ENCODE results near the gene MCUB. TPM values are rescaled to one million over a fixed set of nuclear protein-coding genes. Genes with fewer than 3 reads are reported as not detected.
"Not testable (repeated sequence)": the region's sequence is repeated elsewhere in the genome, so short reads cannot be mapped to it uniquely, and the experiment has no call there.

The MCUB gene
- total RNA-seq, 1 experiment from 2014 or later = 14.8 TPM

DNA sequence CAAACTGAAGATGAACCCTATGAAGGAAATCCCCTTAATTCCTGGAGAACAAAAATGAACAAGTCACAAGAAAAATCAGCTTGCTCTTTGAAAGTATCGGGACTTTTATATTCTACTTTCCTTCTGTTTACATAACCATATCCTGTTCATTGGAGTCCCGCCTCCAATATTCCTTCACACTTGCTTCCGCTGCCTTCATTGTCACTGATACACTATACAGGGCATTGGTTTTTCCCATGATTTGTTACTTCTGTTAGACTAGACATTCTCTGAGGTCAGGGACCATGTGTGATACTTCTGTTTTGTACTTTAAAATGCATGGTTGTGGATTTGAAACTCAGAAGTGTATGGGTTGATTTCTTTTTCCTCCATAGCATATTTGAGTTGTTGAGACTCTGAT is 18.8 kb downstream of the MCUB start:
- H2BK20ac ChIP-seq (ENCODE audit: low read depth, low read length, poor library complexity, severe bottlenecking) = no peak overlapping the region
- H3T11ph ChIP-seq (ENCODE audit: low read length) = no peak overlapping the region
- H3K14ac ChIP-seq (ENCODE audit: insufficient read depth, low read length) = no peak overlapping the region
- H3K4me2 ChIP-seq (ENCODE audit: insufficient read depth, insufficient read length, low read length) = no peak overlapping the region
- H3K79me2 ChIP-seq (ENCODE audit: insufficient read depth, low read length) = no peaks in the 10 kb centered on the region
- H2BK15ac ChIP-seq (ENCODE audit: low read depth, low read length) = no peak overlapping the region
- no peak overlapping the region for H3K23ac ChIP-seq (ENCODE audit: insufficient read length, low read depth, low read length)
- H2AK5ac ChIP-seq (ENCODE audit: insufficient read length, low read length) = no peak overlapping the region
- Mint-ChIP-seq H3K27ac (no peak overlapping the region; a peak in 2 of 7 replicates), H3K36me3 (ENCODE audit: insufficient read depth in 1 of 3, low read depth in 3 of 3) (peaks cover 6 to 13% (median 10%) of the 10 kb centered on the region in 3 experiments), H3K27me3 (ENCODE audit: low read depth) (no peaks in the 10 kb centered on the region), H3K4me3 (no peak overlapping the region), H3K9me3 (peaks cover 18 to 22% of the 10 kb centered on the region in 2 experiments), H3K4me1 (no peaks in the 10 kb centered on the region)
- no peaks in the 10 kb centered on the region for H3K9me3 ChIP-seq (ENCODE audit: control insufficient read depth, low read depth, low read length)
- no CpG with 5 or more reads among the region's 3 CpGs for WGBS (ENCODE audit: extremely low coverage, insufficient read length, low lambda C conversion rate)
- H3K27me3 ChIP-seq (ENCODE audit: insufficient read depth, low read length) = no peaks in the 10 kb centered on the region
- H2BK12ac ChIP-seq (ENCODE audit: insufficient read length, low read depth, low read length) = no peak overlapping the region
- no peak overlapping the region for H3K9ac ChIP-seq (ENCODE audit: extremely low read depth, insufficient read length, low read length)
- H3K56ac ChIP-seq (ENCODE audit: insufficient read length, low read depth, low read length) = no peak overlapping the region
- H2BK5ac ChIP-seq (ENCODE audit: insufficient read length, low read length) = no peak overlapping the region
- H3K23me2 ChIP-seq (ENCODE audit: insufficient read length, low read depth, low read length, poor library complexity, severe bottlenecking) = no peaks in the 10 kb centered on the region
- H3K4ac ChIP-seq (ENCODE audit: low read depth, low read length) = no peak overlapping the region
- H3K79me1 ChIP-seq (ENCODE audit: insufficient read depth, low read depth, low read length, poor library complexity, severe bottlenecking) = no peaks in the 10 kb centered on the region
- DNase-seq = no peak
- H3K18ac ChIP-seq (ENCODE audit: insufficient read length, low read depth, low read length) = no peak overlapping the region
- H3K27ac ChIP-seq (ENCODE audit: insufficient read length, low read depth, low read length) = no peak overlapping the region
- no peak overlapping the region for H2AFZ ChIP-seq (ENCODE audit: low read length)
- H4K5ac ChIP-seq (ENCODE audit: insufficient read length, low read depth, low read length) = no peak overlapping the region
- H4K20me1 ChIP-seq (ENCODE audit: control insufficient read depth, insufficient read depth, insufficient read length) = no peaks in the 10 kb centered on the region
- H4K91ac ChIP-seq (ENCODE audit: insufficient read length, low read depth, low read length) = no peak overlapping the region
- no peak overlapping the region for H2BK120ac ChIP-seq (ENCODE audit: low read depth, low read length, poor library complexity, severe bottlenecking)
- no peak overlapping the region for H4K8ac ChIP-seq (replicated peaks; ENCODE audit: insufficient read length, low read depth, low read length)
- TF ChIP-seq, protein P1, sequence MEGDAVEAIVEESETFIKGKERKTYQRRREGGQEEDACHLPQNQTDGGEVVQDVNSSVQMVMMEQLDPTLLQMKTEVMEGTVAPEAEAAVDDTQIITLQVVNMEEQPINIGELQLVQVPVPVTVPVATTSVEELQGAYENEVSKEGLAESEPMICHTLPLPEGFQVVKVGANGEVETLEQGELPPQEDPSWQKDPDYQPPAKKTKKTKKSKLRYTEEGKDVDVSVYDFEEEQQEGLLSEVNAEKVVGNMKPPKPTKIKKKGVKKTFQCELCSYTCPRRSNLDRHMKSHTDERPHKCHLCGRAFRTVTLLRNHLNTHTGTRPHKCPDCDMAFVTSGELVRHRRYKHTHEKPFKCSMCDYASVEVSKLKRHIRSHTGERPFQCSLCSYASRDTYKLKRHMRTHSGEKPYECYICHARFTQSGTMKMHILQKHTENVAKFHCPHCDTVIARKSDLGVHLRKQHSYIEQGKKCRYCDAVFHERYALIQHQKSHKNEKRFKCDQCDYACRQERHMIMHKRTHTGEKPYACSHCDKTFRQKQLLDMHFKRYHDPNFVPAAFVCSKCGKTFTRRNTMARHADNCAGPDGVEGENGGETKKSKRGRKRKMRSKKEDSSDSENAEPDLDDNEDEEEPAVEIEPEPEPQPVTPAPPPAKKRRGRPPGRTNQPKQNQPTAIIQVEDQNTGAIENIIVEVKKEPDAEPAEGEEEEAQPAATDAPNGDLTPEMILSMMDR (conservative IDR thresholded peaks at IDR 0.05) = no peak
- H3K4me1 ChIP-seq (ENCODE audit: insufficient read depth, low read length) = no peaks in the 10 kb centered on the region

DNA sequence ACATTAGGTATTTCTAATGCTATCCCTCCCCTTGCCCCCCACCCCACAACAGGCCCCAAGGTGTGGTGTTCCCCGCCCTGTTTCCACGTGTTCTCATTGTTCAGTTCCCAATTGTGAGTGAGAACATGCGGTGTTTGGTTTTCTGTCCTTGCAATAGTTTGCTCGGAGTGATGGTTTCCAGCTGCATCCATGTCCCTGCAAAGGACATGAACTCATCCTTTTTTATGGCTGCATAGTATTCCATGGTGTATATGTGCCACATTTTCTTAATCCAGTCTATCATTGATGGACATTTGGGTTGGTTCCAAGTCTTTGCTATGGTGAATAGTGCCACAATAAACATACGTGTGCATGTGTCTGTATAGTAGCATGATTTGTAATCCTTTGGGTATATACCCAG is 20.0 kb downstream of the MCUB start:
- not testable (repeated sequence) for H3K23ac ChIP-seq (ENCODE audit: insufficient read length, low read depth, low read length); H3K23me2 ChIP-seq (ENCODE audit: insufficient read length, low read depth, low read length, poor library complexity, severe bottlenecking); H4K8ac ChIP-seq (replicated peaks; ENCODE audit: insufficient read length, low read depth, low read length); H3K27me3 ChIP-seq (ENCODE audit: insufficient read depth, low read length); H2AK5ac ChIP-seq (ENCODE audit: insufficient read length, low read length); H3K79me1 ChIP-seq (ENCODE audit: insufficient read depth, low read depth, low read length, poor library complexity, severe bottlenecking); H4K5ac ChIP-seq (ENCODE audit: insufficient read length, low read depth, low read length); H2AFZ ChIP-seq (ENCODE audit: low read length); H3K27ac Mint-ChIP-seq; H3K27me3 Mint-ChIP-seq (ENCODE audit: low read depth); H2BK20ac ChIP-seq (ENCODE audit: low read depth, low read length, poor library complexity, severe bottlenecking); H3K4me3 Mint-ChIP-seq; H2BK5ac ChIP-seq (ENCODE audit: insufficient read length, low read length); H2BK15ac ChIP-seq (ENCODE audit: low read depth, low read length); H4K20me1 ChIP-seq (ENCODE audit: control insufficient read depth, insufficient read depth, insufficient read length); H3K4me1 Mint-ChIP-seq; H3K9me3 ChIP-seq (ENCODE audit: control insufficient read depth, low read depth, low read length); DNase-seq; H2BK120ac ChIP-seq (ENCODE audit: low read depth, low read length, poor library complexity, severe bottlenecking); H3K27ac ChIP-seq (ENCODE audit: insufficient read length, low read depth, low read length); H3K18ac ChIP-seq (ENCODE audit: insufficient read length, low read depth, low read length); H2BK12ac ChIP-seq (ENCODE audit: insufficient read length, low read depth, low read length); H4K91ac ChIP-seq (ENCODE audit: insufficient read length, low read depth, low read length); H3K9ac ChIP-seq (ENCODE audit: extremely low read depth, insufficient read length, low read length); H3K4me1 ChIP-seq (ENCODE audit: insufficient read depth, low read length); H3T11ph ChIP-seq (ENCODE audit: low read length); H3K14ac ChIP-seq (ENCODE audit: insufficient read depth, low read length); H3K56ac ChIP-seq (ENCODE audit: insufficient read length, low read depth, low read length); H3K4me2 ChIP-seq (ENCODE audit: insufficient read depth, insufficient read length, low read length); H3K4ac ChIP-seq (ENCODE audit: low read depth, low read length); H3K79me2 ChIP-seq (ENCODE audit: insufficient read depth, low read length)
- Mint-ChIP-seq H3K36me3 (ENCODE audit: insufficient read depth in 1 of 3, low read depth in 3 of 3) (peaks cover 6 to 13% (median 10%) of the 10 kb centered on the region in 3 experiments), H3K9me3 (peaks cover 18 to 22% of the 10 kb centered on the region in 2 experiments)
- no CpG with 5 or more reads among the region's 5 CpGs for WGBS (ENCODE audit: extremely low coverage, insufficient read length, low lambda C conversion rate)

Measured in H9 (cell line).